BLaER1 (cell line): ENCODE measurements around the gene PLEKHA7.
A peak's percentile ranks its signal among the peaks of the same experiment; 100 is the strongest.

ENCODE experiments used
- H3K27ac ChIP-seq: shearing (Covaris generic); formaldehyde crosslinking; 2 replicates; pipeline ENCODE4 v1.8.1; 2022
- H3K27me3 ChIP-seq: shearing (Covaris generic); formaldehyde crosslinking; 2 replicates; pipeline ENCODE4 v1.8.1; 2022
- H3K36me3 ChIP-seq: shearing (Covaris generic); formaldehyde crosslinking; 2 replicates; pipeline ENCODE4 v1.8.1; 2022
- H3K4me1 ChIP-seq: shearing (Covaris generic); formaldehyde crosslinking; 2 replicates; pipeline ENCODE4 v1.8.1; 2022
- H3K4me2 ChIP-seq: shearing (Covaris generic); formaldehyde crosslinking; 2 replicates; pipeline ENCODE4 v1.8.1; 2022
- H3K4me3 ChIP-seq: shearing (Covaris generic); formaldehyde crosslinking; 2 replicates; pipeline ENCODE4 v1.8.1; 2022
- H3K9ac ChIP-seq: shearing (Covaris generic); formaldehyde crosslinking; 2 replicates; pipeline ENCODE4 v1.8.1; 2022
- H3K9me3 ChIP-seq: shearing (Covaris generic); formaldehyde crosslinking; 2 replicates; pipeline ENCODE4 v1.8.1; 2022
- H4K20me1 ChIP-seq: shearing (Covaris generic); formaldehyde crosslinking; 2 replicates; pipeline ENCODE4 v1.8.1; 2022
- Cebpa-rat ChIP-seq: shearing (Covaris generic); IDR thresholded peaks from 2 replicates; pipeline ENCODE4 v1.8.1; 2022

The PLEKHA7 gene

GRCh38 chr11:16788141-16789062, 225.8 kb downstream of the PLEKHA7 start:
- Histone ChIP-seq H3K4me1 (peaks cover 28% of the 10 kb centered on the region), H3K27ac (no peak overlapping the region), H3K9ac (no peak overlapping the region), H3K4me3 (no peak overlapping the region), H3K36me3 (no peaks in the 10 kb centered on the region), H4K20me1 (no peaks in the 10 kb centered on the region), H3K4me2 (no peak overlapping the region), H3K9me3 (no peaks in the 10 kb centered on the region), H3K27me3 (no peaks in the 10 kb centered on the region)
- no peak for TF ChIP-seq Cebpa-rat

GRCh38 chr11:16787035-16787742, 227.0 kb downstream of the PLEKHA7 start:
- Histone ChIP-seq H3K4me3 (no peak overlapping the region), H3K4me1 (peaks cover 22% of the 10 kb centered on the region), H3K27ac (no peak overlapping the region), H3K9me3 (no peaks in the 10 kb centered on the region), H3K4me2 (no peak overlapping the region), H3K27me3 (no peaks in the 10 kb centered on the region), H3K9ac (no peak overlapping the region), H4K20me1 (no peaks in the 10 kb centered on the region), H3K36me3 (no peaks in the 10 kb centered on the region)
- no peak for TF ChIP-seq Cebpa-rat

GRCh38 chr11:16786131-16786530, 228.1 kb downstream of the PLEKHA7 start:
- Histone ChIP-seq H4K20me1 (no peaks in the 10 kb centered on the region), H3K4me2 (no peak overlapping the region), H3K4me1 (peaks cover 16% of the 10 kb centered on the region), H3K27me3 (no peaks in the 10 kb centered on the region), H3K9ac (no peak overlapping the region), H3K4me3 (no peak overlapping the region), H3K36me3 (no peaks in the 10 kb centered on the region), H3K9me3 (no peaks in the 10 kb centered on the region), H3K27ac (no peak overlapping the region)
- no peak for TF ChIP-seq Cebpa-rat

GRCh38 chr11:16785520-16786128, 228.6 kb downstream of the PLEKHA7 start:
- H3K27ac ChIP-seq: no peak overlapping the region
- no peaks in the 10 kb centered on the region for H3K9me3 ChIP-seq
- no peaks in the 10 kb centered on the region for H3K27me3 ChIP-seq
- no peak overlapping the region for H3K4me2 ChIP-seq
- no peaks in the 10 kb centered on the region for H3K36me3 ChIP-seq
- H3K9ac ChIP-seq: no peak overlapping the region
- H4K20me1 ChIP-seq: no peaks in the 10 kb centered on the region
- H3K4me3 ChIP-seq: no peak overlapping the region
- H3K4me1 ChIP-seq: peaks cover 14% of the 10 kb centered on the region
- TF ChIP-seq Cebpa-rat: no peak

GRCh38 chr11:16784666-16785065, 229.5 kb downstream of the PLEKHA7 start:
- Histone ChIP-seq H3K27me3 (no peaks in the 10 kb centered on the region), H3K36me3 (no peaks in the 10 kb centered on the region), H3K4me1 (peaks cover 9% of the 10 kb centered on the region), H3K4me2 (no peak overlapping the region), H3K9me3 (no peaks in the 10 kb centered on the region), H4K20me1 (no peaks in the 10 kb centered on the region), H3K4me3 (no peak overlapping the region), H3K9ac (no peak overlapping the region), H3K27ac (no peak overlapping the region; the same call in 1 of the 2 replicates)
- no peak for TF ChIP-seq Cebpa-rat

- no peaks in the 10 kb centered on the region for H3K9me3 ChIP-seq
- no peak overlapping the region for H3K9ac ChIP-seq
- no peak overlapping the region for H3K27ac ChIP-seq
- no peak overlapping the region for H3K4me2 ChIP-seq
- no peak overlapping the region for H3K4me3 ChIP-seq
- TF ChIP-seq Cebpa-rat: no peak
- H4K20me1 ChIP-seq: no peaks in the 10 kb centered on the region
- peaks cover 9% of the 10 kb centered on the region for H3K4me1 ChIP-seq
- H3K27me3 ChIP-seq: no peaks in the 10 kb centered on the region
- no peaks in the 10 kb centered on the region for H3K36me3 ChIP-seq
Measured at GRCh38 chr11:16784097-16784496, 230.1 kb downstream of the PLEKHA7 start.

- no peak overlapping the region for H3K4me2 ChIP-seq
- H3K9me3 ChIP-seq: no peaks in the 10 kb centered on the region
- H3K4me3 ChIP-seq: no peak overlapping the region
- no peaks in the 10 kb centered on the region for H3K36me3 ChIP-seq
- H4K20me1 ChIP-seq: no peaks in the 10 kb centered on the region
- no peak overlapping the region for H3K9ac ChIP-seq
- peaks cover 9% of the 10 kb centered on the region for H3K4me1 ChIP-seq
- no peaks in the 10 kb centered on the region for H3K27me3 ChIP-seq
- no peak for TF ChIP-seq Cebpa-rat
- no peak overlapping the region for H3K27ac ChIP-seq
Measured at GRCh38 chr11:16783321-16783801, 230.9 kb downstream of the PLEKHA7 start.

GRCh38 chr11:16781936-16782919, 232.0 kb downstream of the PLEKHA7 start:
- H3K9ac ChIP-seq: no peak overlapping the region
- no peaks in the 10 kb centered on the region for H3K36me3 ChIP-seq
- H4K20me1 ChIP-seq: no peaks in the 10 kb centered on the region
- H3K4me1 ChIP-seq: peaks cover 9% of the 10 kb centered on the region
- H3K9me3 ChIP-seq: no peaks in the 10 kb centered on the region
- no peak overlapping the region for H3K27ac ChIP-seq
- TF ChIP-seq Cebpa-rat: no peak
- peak overlapping the region; percentile 27 for H3K4me2 ChIP-seq
- H3K27me3 ChIP-seq: no peaks in the 10 kb centered on the region
- H3K4me3 ChIP-seq: no peak overlapping the region
